ENCODE data around the gene ZNF500. TPM values are rescaled to one million over a fixed set of nuclear protein-coding genes. Genes with fewer than 3 reads are reported as not detected.
A peak's percentile ranks its signal among the peaks of the same experiment; 100 is the strongest.

ZNF500 gene
- total and polyA plus RNA-seq, 2 of the 4 experiments (the other 2 are of a cell fraction) = 4.5 to 5.9 TPM

DNA sequence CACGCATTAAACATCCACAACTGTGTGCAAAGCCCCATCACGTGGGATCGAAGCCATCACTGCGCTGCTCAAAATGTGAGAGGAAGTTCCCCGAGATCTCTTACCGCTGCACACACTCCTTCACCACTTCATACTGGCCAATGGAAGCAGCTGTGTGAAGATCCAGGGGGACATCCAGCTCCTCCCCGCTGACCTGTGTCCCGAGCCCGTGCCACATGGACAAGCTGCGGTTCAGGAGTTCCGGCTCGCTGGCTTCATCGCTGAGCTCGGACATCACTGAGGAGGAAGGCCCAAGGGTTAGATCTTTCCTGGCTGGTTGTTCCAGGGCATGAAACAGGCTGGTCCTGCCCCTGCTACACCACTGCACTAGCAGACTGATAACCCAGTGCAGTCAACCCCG lies 37.1 kb downstream of the ZNF500 start:
- H3K9me1 ChIP-seq (ENCODE audit: insufficient read depth, low read length) = peaks cover 4% of the 10 kb centered on the region; the same call in 1 of the 2 replicates
- no peak overlapping the region for H3K4me3 ChIP-seq (ENCODE audit: insufficient read depth, low read depth, low read length)
- H3K79me1 ChIP-seq (ENCODE audit: low read depth in 1 of 2, low read length in 2 of 2) = peaks cover 19 to 54% of the 10 kb centered on the region in 2 experiments
- H2BK20ac ChIP-seq (ENCODE audit: low read depth, low read length) = no peak overlapping the region
- H2BK5ac ChIP-seq (ENCODE audit: low read depth, low read length, poor library complexity, severe bottlenecking) = no peak overlapping the region
- no peak for DNase-seq
- H4K20me1 ChIP-seq (ENCODE audit: insufficient read depth, low read length) = peaks cover 3% of the 10 kb centered on the region; the same call in 1 of the 2 replicates
- H4K5ac ChIP-seq (ENCODE audit: low read depth, low read length) = no peak overlapping the region
- no peaks in the 10 kb centered on the region for H3K27me3 ChIP-seq (ENCODE audit: control insufficient read depth, insufficient read depth, low read length)
- H3K4me2 ChIP-seq (ENCODE audit: low read depth, low read length) = no peak overlapping the region
- H3K4ac ChIP-seq (ENCODE audit: low read depth, low read length) = no peak overlapping the region
- H2BK120ac ChIP-seq (ENCODE audit: low read depth, low read length) = no peak overlapping the region
- peak overlapping the region; percentile 20 for H2AK9ac ChIP-seq (replicated peaks; ENCODE audit: low read depth, low read length, poor library complexity)
- H2AK5ac ChIP-seq (ENCODE audit: low read depth, low read length) = no peak overlapping the region
- no peak overlapping the region for H4K91ac ChIP-seq (ENCODE audit: insufficient read depth, low read depth, low read length)
- H3K56ac ChIP-seq (ENCODE audit: extremely low read depth, insufficient read depth, low read length) = no peak overlapping the region
- ATAC-seq (ENCODE audit: low read depth) = no peak
- no peak for TF ChIP-seq RFX5 (IDR thresholded peaks at IDR 0.05; ENCODE audit: low read depth, low read length)
- TF ChIP-seq, protein P1, sequence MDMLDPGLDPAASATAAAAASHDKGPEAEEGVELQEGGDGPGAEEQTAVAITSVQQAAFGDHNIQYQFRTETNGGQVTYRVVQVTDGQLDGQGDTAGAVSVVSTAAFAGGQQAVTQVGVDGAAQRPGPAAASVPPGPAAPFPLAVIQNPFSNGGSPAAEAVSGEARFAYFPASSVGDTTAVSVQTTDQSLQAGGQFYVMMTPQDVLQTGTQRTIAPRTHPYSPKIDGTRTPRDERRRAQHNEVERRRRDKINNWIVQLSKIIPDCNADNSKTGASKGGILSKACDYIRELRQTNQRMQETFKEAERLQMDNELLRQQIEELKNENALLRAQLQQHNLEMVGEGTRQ (IDR thresholded peaks at IDR 0.05; ENCODE audit: low read depth, low read length) = no peak
- no peak for TF ChIP-seq CHD1 (IDR thresholded peaks at IDR 0.05; ENCODE audit: low read depth, low read length)
- TF ChIP-seq, protein P2, sequence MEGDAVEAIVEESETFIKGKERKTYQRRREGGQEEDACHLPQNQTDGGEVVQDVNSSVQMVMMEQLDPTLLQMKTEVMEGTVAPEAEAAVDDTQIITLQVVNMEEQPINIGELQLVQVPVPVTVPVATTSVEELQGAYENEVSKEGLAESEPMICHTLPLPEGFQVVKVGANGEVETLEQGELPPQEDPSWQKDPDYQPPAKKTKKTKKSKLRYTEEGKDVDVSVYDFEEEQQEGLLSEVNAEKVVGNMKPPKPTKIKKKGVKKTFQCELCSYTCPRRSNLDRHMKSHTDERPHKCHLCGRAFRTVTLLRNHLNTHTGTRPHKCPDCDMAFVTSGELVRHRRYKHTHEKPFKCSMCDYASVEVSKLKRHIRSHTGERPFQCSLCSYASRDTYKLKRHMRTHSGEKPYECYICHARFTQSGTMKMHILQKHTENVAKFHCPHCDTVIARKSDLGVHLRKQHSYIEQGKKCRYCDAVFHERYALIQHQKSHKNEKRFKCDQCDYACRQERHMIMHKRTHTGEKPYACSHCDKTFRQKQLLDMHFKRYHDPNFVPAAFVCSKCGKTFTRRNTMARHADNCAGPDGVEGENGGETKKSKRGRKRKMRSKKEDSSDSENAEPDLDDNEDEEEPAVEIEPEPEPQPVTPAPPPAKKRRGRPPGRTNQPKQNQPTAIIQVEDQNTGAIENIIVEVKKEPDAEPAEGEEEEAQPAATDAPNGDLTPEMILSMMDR (conservative IDR thresholded peaks at IDR 0.05; ENCODE audit: low read depth, low read length) = no peak
- TF ChIP-seq BHLHE40 (IDR thresholded peaks at IDR 0.05; ENCODE audit: low read depth, low read length) = no peak
- no peak for TF ChIP-seq MXI1 (IDR thresholded peaks at IDR 0.05; ENCODE audit: borderline replicate concordance, low read depth, low read length)
- TF ChIP-seq CEBPB (IDR thresholded peaks at IDR 0.05; ENCODE audit: low read depth, low read length) = no peak
- TF ChIP-seq POLR2A (IDR thresholded peaks at IDR 0.05; ENCODE audit: low read depth, low read length) = no peak
- TF ChIP-seq RCOR1 (IDR thresholded peaks at IDR 0.05; ENCODE audit: insufficient replicate concordance, low read length) = no peak
- TF ChIP-seq SMC3 (IDR thresholded peaks at IDR 0.05; ENCODE audit: low read depth, low read length) = no peak
- TF ChIP-seq, protein P3, sequence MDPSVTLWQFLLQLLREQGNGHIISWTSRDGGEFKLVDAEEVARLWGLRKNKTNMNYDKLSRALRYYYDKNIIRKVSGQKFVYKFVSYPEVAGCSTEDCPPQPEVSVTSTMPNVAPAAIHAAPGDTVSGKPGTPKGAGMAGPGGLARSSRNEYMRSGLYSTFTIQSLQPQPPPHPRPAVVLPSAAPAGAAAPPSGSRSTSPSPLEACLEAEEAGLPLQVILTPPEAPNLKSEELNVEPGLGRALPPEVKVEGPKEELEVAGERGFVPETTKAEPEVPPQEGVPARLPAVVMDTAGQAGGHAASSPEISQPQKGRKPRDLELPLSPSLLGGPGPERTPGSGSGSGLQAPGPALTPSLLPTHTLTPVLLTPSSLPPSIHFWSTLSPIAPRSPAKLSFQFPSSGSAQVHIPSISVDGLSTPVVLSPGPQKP (IDR thresholded peaks at IDR 0.05; ENCODE audit: borderline replicate concordance, low read depth, low read length) = no peak
- H3K36me3 ChIP-seq (ENCODE audit: control insufficient read depth, insufficient read depth, low read length) = peaks cover 38% of the 10 kb centered on the region
- H3K23ac ChIP-seq (ENCODE audit: low read depth, low read length) = no peak overlapping the region; the same call in 1 of the 2 replicates
- H2AFZ ChIP-seq (replicated peaks; ENCODE audit: low read length, poor library complexity) = no peak overlapping the region
- no peak overlapping the region for H3K18ac ChIP-seq (ENCODE audit: low read depth, low read length)
- H3K14ac ChIP-seq (replicated peaks; ENCODE audit: low read depth, low read length) = no peak overlapping the region
- H4K8ac ChIP-seq (ENCODE audit: low read depth in 2 of 2, low read length in 2 of 2) = no peak overlapping the region
- no peak overlapping the region for H3K9ac ChIP-seq (ENCODE audit: low read depth, low read length)
- in situ Hi-C loops (cut with MboI; ENCODE audit: low sequenced_read_pairs) (no loop called here), intact Hi-C loops (cut with micrococcal nuclease) (no loop called here), dilution Hi-C loops (cut with HindIII; ENCODE audit: low sequenced_read_pairs, unreplicated experiment) (no loop called here)
- H3K27ac ChIP-seq (ENCODE audit: insufficient read depth, low read length) = no peak overlapping the region
- BruUV-seq (replicated peaks) = no TSS peak
- no peaks in the 10 kb centered on the region for H3K9me3 ChIP-seq (ENCODE audit: control insufficient read depth, insufficient read depth, low read length)
- ChIA-PET POLR2A (ENCODE audit: unreplicated experiment) (no interaction called here), CTCF (no interaction called here)
- no peak overlapping the region for H2BK15ac ChIP-seq (ENCODE audit: low read depth, low read length)
- 97% methylated on average over 10 of the region's 15 CpGs; no CpG with 5 or more reads in 1 of the 2 experiments for WGBS, 2 experiments (ENCODE audit: extremely low coverage in 2 of 2, insufficient read length in 1 of 2)
- H3K4me1 ChIP-seq (ENCODE audit: control insufficient read depth, insufficient read depth, low read length) = no peaks in the 10 kb centered on the region
